Stimulated activated naive CD8-positive, alpha-beta T cell treated with anti-CD3 and anti-CD28 coated beads, Interleukin-15, amount 100 ng/mL, for 72 hours (primary cell): ENCODE results near the gene ZNF516.

Source experiments
- ATAC-seq: fragments of 150-1000 bp; cut with Tn5 transposase; 2 replicates; pipeline ENCODE4 v1.10.0; 2021; ENCODE audit warnings: mild to moderate bottlenecking, moderate library complexity
- DNase-seq, 2 donors: peaks; one replicate each; pipeline ENCODE4 v3.0.0; 2021 to 2022
- H3K27ac Mint-ChIP-seq, 2 donors: one replicate each; pipeline ENCODE4 v1.8.0; 2022; ENCODE audit warnings: mild to moderate bottlenecking in 2 of 2, mixed read lengths in 2 of 2, moderate library complexity in 2 of 2
- H3K27me3 Mint-ChIP-seq: one replicate; pipeline ENCODE4 v1.8.0; 2022; ENCODE audit warnings: mixed read lengths
- H3K4me1 Mint-ChIP-seq: one replicate; pipeline ENCODE4 v1.8.0; 2022; ENCODE audit warnings: mild to moderate bottlenecking, mixed read lengths
- H3K4me3 Mint-ChIP-seq, 2 donors: one replicate each; pipeline ENCODE4 v1.8.0; 2022; ENCODE audit warnings: mild to moderate bottlenecking in 2 of 2, mixed read lengths in 2 of 2, moderate library complexity in 1 of 2
- H3K9me3 Mint-ChIP-seq, 2 donors: one replicate each; pipeline ENCODE4 v1.8.0; 2022; ENCODE audit warnings: mixed read lengths in 2 of 2

Gene ZNF516

DNA sequence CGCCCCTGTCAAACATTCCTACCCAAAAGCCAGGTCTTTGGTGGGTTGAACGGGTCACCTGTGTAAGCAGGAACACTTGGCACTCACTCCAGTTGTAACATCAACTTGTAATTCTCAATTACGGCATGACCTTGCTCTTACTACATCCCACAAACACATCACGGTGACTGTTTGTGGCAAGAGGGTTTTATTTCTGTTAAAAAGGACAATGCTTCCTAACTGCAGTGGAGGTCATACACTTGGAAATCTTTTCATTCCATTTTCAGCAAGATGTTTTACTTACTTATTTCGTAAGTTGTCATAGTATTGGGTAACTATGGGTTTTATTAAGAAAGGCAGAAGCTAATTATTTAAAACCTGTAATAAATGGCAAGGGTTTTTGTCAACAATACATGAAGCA, 126.1 kb downstream of the ZNF516 start:
- H3K27me3 Mint-ChIP-seq = no peaks in the 10 kb centered on the region

DNA sequence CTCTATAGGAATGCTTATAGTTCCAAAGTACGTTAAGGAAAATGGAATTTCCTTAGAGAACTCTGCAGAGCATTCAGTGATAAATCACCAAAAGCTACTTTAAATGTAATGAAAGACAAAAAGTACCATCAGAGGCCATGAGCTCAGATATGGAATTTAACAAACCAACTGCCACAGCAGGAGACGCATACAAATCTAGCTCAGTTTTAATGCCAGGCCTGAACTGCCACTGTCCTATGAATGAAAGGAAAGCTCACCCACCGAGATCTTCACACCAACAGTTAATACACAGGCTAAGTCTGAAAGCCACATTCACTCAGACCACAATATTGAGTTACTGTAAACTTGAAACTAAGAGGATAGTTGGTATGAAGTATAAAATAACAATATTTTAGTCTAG, 126.8 kb downstream of the ZNF516 start:
- ATAC-seq (no peak), DNase-seq (no peak)
- H3K27ac Mint-ChIP-seq = no peak overlapping the region
- H3K9me3 Mint-ChIP-seq = peaks cover 0 to 5% of the 10 kb centered on the region in 2 donors
- H3K4me1 Mint-ChIP-seq = peaks cover 76% of the 10 kb centered on the region
- no peak overlapping the region for H3K4me3 Mint-ChIP-seq
- no peaks in the 10 kb centered on the region for H3K27me3 Mint-ChIP-seq

More for the DNA sequence above, 126.1 kb downstream of the ZNF516 start:
- ATAC-seq (no peak), DNase-seq (no peak)
- Mint-ChIP-seq H3K9me3 (peaks cover 0 to 5% of the 10 kb centered on the region in 2 donors), H3K4me3 (no peak overlapping the region), H3K4me1 (peaks cover 76% of the 10 kb centered on the region), H3K27ac (peak overlapping the region in 1 of 2 donors; percentile 30)

DNA sequence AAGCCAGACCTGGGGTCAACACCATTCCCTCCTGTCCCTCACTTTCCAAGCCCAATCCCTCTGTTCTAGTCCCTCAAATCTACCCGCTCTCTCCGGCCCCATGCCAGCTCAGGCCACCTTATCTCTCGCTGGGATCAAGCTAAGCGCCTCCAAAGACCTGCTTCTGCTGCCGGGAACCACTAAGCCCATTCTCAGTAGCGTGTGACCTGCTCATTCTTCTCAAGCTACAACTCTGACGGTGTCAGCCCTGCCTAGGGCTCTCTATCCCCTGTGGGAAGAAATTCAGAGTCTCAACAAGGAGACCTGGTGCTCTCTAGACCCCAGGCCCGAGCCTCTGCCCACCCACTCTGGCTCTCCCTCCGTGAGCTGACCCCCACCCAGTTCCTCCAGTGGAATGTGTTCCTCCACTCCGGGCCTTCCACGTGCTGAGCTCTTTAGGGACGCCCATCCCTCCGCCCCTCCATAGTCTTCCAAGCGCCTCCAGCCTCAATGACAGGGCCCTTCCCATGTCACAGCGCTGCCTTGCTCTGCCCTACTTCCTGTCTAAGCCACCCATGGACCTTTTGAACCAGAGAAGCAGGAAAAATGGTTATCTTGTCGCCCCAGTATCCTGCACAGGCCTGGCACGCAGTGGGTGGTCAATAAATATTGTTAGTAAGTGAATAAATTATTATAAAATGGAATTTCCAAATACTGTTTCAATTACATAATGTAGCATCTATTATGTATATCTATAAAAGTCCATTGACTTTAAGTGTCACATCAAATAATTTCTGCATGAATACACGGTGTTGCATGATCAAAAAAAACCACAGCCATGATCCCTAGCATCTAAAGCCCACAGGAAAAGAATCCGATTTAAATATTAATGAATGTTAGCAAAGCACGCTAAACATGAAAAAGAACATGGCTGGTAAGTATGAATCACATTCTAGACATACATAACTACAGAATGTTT, 127.6 kb downstream of the ZNF516 start:
- ATAC-seq (no peak), DNase-seq (no peak)
- Mint-ChIP-seq H3K9me3 (peaks cover 0 to 5% of the 10 kb centered on the region in 2 donors), H3K4me1 (peaks cover 76% of the 10 kb centered on the region), H3K4me3 (no peak overlapping the region), H3K27me3 (no peaks in the 10 kb centered on the region), H3K27ac (peak overlapping the region in 1 of 2 donors; percentile 33)

DNA sequence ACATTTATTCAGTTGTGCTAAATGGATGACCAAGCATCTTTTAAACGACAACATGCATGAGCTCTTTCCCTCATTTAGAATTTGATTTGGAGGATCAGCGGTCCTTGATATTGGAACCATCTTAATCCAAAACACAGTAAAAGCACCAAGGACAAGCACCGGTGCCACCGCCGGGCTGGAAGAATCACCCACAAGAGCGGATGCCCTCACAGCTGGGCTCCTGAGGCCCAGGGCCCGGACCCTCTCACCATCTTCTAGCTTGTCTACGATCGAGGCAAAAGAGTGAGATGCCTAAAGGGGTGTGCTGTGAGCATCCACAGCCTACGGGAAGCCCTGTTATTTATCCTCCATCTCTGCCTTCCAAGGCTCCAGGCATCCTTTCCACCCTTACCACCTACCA, 129.5 kb downstream of the ZNF516 start:
- DNase-seq (no peak), ATAC-seq (no peak)
- Mint-ChIP-seq H3K27ac (peak overlapping the region in 1 of 2 donors; percentile 67), H3K4me3 (peak overlapping the region; percentile 26 to 54), H3K27me3 (no peaks in the 10 kb centered on the region), H3K9me3 (peaks cover 0 to 5% of the 10 kb centered on the region in 2 donors), H3K4me1 (peaks cover 72% of the 10 kb centered on the region)

DNA sequence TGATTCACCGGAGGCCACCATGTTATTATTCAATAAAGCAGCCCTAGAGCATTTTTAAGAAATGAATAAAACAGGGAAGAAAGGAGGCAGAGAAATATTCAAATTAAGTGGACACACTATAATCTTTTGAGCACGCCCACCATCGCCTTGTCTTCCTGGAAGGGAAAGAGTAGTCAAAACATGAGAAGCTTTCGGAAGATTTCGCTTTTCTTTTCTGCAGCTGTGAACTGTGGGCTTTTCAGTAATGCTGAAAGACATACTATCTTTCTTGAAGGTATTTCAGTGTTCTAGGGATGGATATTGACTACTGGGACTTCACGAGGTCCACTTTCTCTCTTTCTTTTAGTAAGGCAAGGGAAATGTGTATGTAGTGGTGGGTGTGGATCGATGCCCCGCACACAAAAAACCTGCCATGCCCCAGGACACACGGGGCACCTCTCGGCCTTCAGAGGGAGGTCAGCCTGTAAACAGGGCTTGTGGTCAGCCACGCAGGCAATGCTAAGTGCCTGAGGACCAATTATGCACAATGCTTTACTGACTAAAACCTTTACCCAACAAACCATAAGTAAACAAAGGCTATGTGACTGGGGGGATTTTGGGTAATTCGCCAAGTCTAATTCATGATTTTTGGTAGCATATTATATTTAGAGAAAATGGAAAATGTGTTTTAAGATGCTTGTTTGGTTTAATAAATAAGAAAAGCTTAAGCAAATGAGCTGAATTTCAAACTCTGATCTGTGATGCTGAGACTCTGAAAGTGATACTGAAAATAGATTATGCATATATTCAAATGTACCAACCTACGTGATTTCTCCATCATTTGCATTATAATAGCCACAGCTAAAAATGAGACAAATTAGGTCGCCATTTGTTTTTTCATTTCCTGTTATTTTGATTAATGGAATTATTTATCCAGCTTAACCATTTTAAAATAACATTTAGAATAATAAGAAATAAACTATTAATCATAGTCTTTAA, 130.5 kb downstream of the ZNF516 start:
- Mint-ChIP-seq H3K4me3 (peak overlapping the region; percentile 46 to 58), H3K27ac (peak overlapping the region; percentile 55 to 88), H3K9me3 (peaks cover 0 to 5% of the 10 kb centered on the region in 2 donors), H3K4me1 (peaks cover 63% of the 10 kb centered on the region), H3K27me3 (no peaks in the 10 kb centered on the region)
- peak; percentile 82 for ATAC-seq
- DNase-seq = peak in 1 of 2 donors; percentile 40

DNA sequence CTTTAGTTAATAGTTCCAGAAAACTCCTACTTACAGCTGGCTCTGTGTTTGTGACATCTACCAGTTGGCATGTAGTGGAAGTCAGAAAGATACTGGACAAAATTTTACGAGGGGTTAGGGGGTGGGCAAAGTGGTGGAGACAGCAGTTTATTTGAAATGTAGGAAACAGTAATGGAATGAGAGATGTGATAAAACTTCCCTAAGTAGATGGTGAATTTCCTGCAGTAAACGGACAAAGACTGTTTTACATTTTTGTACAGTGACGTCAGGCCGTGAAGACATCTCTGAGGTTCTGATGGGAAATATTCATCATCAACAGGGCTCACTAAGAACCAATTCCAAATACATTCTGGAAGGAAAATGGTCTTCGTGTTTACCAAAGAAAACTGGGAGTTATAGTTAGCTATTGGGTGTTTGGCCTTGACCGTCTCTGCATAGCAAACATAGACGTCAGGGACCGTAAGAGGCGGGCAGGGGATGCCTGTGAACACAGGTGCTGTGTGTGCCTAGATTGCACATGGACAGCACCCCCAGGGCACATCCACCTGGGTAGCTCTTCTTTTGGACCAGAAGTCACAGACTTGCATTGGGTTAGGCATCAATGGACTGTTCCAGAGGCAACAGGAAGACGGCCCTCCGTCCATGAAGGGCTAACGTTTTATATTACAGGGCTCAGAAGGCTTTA, 131.5 kb downstream of the ZNF516 start:
- Mint-ChIP-seq H3K4me1 (peaks cover 55% of the 10 kb centered on the region), H3K27ac (peak overlapping the region in 1 of 2 donors; percentile 36), H3K27me3 (no peaks in the 10 kb centered on the region), H3K4me3 (peak overlapping the region; percentile 13 to 21), H3K9me3 (peaks cover 0 to 5% of the 10 kb centered on the region in 2 donors)
- DNase-seq (no peak), ATAC-seq (no peak)

DNA sequence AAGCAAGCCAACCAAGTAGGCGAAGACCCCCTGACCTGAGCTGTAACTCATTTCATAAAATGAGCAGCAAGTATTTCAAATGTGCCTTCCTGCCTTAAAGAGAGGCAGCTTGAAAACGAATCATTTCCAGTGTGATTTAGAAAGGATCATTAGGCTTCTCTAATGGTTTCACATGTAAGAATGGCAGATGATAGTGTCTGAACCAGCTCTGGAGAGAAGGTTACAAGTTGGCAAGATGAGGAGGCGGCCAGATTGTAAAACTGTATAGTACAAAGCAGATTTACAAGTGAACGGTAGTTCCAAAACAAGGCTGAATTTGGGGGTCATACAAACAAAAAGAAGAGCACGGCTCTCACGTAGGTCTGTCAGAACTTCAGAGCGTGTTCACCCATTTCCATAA, 132.4 kb downstream of the ZNF516 start:
- H3K27ac Mint-ChIP-seq = no peak overlapping the region
- peaks cover 48% of the 10 kb centered on the region for H3K4me1 Mint-ChIP-seq
- no peak for DNase-seq
- ATAC-seq = no peak
- no peak overlapping the region for H3K4me3 Mint-ChIP-seq
- H3K27me3 Mint-ChIP-seq = no peaks in the 10 kb centered on the region
- peaks cover 0 to 5% of the 10 kb centered on the region in 2 donors for H3K9me3 Mint-ChIP-seq

DNA sequence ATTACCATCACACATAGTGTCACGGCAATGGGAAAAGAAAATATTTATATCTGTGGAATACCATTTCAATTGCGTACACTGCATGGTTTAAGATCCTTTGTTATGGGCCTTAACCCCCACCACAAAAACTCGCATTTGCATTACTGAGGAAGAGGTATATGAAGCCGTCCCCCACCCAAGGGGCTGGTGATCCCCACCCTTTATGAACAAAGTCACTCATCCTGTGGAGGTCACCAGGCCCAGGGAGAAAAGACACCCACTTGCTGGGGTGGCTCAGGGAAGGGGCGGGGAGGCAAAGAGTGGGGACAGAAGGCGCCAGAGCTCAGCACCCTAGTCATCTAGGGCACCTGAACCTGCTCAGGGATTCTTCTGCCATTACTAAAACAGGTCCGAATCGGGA, 133.8 kb downstream of the ZNF516 start:
- Mint-ChIP-seq H3K27me3 (no peaks in the 10 kb centered on the region), H3K9me3 (no peaks in the 10 kb centered on the region), H3K4me1 (peaks cover 35% of the 10 kb centered on the region), H3K27ac (peak overlapping the region in 1 of 2 donors; percentile 72), H3K4me3 (no peak overlapping the region)
- ATAC-seq = no peak
- DNase-seq = no peak

DNA sequence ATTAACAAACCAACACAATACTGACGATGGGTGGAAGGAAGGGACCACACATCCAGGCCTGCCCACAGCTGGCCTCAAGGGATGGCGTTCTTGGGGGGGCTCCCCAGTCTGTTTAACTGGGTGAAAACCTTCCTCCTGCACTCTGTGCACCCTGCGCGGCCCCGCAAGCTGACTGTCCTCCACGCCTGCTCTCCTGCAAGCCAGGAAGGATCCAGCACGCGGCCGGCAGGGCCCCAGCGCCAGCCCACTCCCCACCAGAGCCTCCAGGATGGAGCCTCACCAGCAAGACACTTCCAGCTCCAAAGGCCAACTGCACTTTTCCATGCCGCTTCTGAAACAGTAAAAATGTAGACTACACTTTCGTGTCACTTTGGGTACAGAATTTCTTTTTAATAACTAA, 135.1 kb downstream of the ZNF516 start:
- Mint-ChIP-seq H3K27ac (no peak overlapping the region), H3K4me1 (peaks cover 25% of the 10 kb centered on the region), H3K9me3 (no peaks in the 10 kb centered on the region), H3K4me3 (no peak overlapping the region), H3K27me3 (no peaks in the 10 kb centered on the region)
- ATAC-seq (no peak), DNase-seq (no peak)

DNA sequence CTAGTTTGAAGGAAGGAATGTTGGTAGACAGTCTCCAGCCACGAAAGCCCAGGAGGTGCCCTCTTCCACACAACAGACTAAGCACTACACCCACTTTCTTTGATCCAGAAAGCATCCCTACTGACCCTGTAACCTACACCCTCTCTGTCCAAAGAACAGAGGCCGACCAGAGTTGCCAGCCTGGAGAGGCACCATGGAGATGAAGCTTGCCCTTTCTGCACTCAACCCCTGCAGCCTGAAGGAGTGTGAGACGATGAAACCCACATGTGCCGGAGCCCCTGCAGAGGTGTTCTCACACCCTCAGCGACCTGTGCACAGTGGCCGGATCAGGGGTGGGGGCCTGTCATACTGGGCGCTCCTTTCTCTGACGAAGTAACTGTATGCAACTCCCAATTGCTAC, 136.3 kb downstream of the ZNF516 start:
- H3K27ac Mint-ChIP-seq = peak overlapping the region in 1 of 2 donors; percentile 30
- no peak for ATAC-seq

DNA sequence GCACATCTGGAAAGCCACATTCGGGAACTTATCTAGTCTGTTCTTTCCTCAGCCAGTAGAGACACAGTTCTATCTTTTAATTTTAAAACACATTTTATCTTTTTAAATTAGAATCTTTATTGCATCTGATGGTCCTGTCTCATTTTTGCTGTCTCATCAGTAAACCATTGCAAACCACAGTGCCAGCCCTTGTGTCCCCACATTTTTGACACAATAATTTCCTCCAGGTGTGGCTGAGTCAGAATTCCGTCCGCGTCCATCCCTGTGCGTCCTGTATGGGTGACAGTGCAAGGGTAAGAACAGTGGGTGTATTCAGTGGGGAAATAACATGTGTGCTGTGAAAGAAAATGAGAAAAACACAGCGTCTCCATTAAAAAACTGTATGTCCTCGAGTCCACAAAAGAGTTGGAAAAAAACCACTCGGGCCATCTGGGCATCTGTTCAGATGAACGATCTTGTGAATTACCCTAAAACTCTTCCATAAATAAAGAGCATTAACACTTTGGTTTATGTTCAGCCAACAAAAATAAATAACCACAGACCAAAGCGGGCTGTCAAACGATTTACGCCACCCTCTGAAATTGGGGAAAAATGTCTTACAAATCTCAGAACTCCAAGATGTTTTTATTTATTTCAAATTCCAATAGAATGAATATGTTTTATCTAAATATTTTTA, 137.3 kb downstream of the ZNF516 start:
- H3K4me1 Mint-ChIP-seq = peaks cover 4% of the 10 kb centered on the region
- peaks cover 15 to 18% of the 10 kb centered on the region in 2 donors for H3K9me3 Mint-ChIP-seq
- DNase-seq (no peak), ATAC-seq (no peak)
- no peak overlapping the region for H3K27ac Mint-ChIP-seq
- no peaks in the 10 kb centered on the region for H3K27me3 Mint-ChIP-seq
- H3K4me3 Mint-ChIP-seq = no peak overlapping the region

More for the DNA sequence above, 136.3 kb downstream of the ZNF516 start:
- peaks cover 7 to 8% of the 10 kb centered on the region in 2 donors for H3K9me3 Mint-ChIP-seq
- no peaks in the 10 kb centered on the region for H3K27me3 Mint-ChIP-seq
- peaks cover 14% of the 10 kb centered on the region for H3K4me1 Mint-ChIP-seq
- H3K4me3 Mint-ChIP-seq = no peak overlapping the region
- no peak for DNase-seq

DNA sequence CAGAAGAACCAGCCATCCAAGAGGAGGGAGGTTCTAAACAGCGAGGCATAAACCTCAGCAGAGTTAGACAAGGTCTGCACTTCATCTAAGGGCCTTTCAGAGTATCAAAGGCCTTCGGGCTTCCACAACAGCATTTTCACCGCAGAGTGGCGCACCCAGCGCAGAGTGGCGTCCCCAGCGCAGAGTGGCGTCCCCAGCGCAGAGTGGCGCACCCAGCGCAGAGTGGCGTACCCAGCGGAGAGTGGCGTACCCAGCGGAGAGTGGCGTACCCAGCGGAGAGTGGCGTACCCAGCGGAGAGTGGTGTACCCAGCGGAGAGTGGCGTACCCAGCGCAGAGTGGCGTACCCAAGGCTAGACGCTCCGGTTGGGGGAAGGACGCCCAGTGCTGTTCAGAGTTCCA, 137.9 kb downstream of the ZNF516 start:
- ATAC-seq (no peak), DNase-seq (no peak)
- Mint-ChIP-seq H3K4me3 (no peak overlapping the region), H3K27ac (no peak overlapping the region), H3K4me1 (no peaks in the 10 kb centered on the region), H3K27me3 (no peaks in the 10 kb centered on the region), H3K9me3 (peaks cover 16 to 20% of the 10 kb centered on the region in 2 donors)

DNA sequence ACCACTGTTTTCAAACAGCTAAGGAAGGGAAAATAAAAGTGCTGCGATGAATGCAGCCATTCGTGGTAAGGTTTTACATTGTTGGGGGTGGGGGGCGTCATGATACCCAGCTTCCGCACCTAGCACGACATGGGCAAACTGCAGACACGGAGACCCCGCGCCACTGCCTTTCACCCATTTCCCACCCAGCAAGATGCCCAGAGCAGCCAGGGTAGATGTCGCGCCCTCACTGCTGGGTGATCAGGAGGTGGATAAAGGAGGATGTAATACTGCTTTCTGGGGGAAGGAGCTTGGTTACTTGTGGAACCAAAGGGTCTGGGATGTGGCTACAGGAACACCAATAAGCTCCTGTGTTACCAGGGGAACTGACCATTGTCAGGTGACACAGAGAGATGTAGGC, 138.4 kb downstream of the ZNF516 start:
- no peak for ATAC-seq
- H3K4me1 Mint-ChIP-seq = peaks cover 5% of the 10 kb centered on the region
- no peak for DNase-seq
- H3K27ac Mint-ChIP-seq = no peak overlapping the region
- peaks cover 16 to 20% of the 10 kb centered on the region in 2 donors for H3K9me3 Mint-ChIP-seq
- H3K4me3 Mint-ChIP-seq = no peak overlapping the region
- no peaks in the 10 kb centered on the region for H3K27me3 Mint-ChIP-seq

DNA sequence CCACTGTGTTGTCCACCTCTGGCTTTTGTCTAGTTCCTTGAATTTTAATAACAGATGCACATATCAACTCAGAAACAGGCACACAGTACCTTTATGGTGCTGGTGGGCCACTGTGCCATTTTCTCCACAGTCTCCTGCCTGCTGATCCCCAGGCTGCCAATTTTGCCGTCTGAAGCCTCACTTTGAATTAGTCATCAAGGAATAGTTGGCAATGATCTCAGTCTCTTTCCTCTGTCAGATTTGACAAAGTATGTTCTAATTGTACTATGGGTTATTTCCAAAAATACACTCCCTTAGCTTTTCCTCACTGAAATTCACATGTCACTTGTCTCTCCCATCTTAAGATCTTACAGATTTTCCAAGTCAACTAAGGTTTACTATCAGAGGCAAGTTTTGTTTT, 140.7 kb downstream of the ZNF516 start:
- Mint-ChIP-seq H3K27ac (peak overlapping the region in 1 of 2 donors; percentile 15), H3K4me1 (peaks cover 8% of the 10 kb centered on the region), H3K27me3 (peaks cover 3% of the 10 kb centered on the region), H3K4me3 (no peak overlapping the region), H3K9me3 (peaks cover 16 to 20% of the 10 kb centered on the region in 2 donors)
- DNase-seq (no peak), ATAC-seq (no peak)
